Transverse colon (tissue), 4 donors: Measurements from ENCODE around the gene OSBPL6. TPM values are rescaled to one million over a fixed set of nuclear protein-coding genes. Genes with fewer than 3 reads are reported as not detected.

Experiments used
- DNase-seq: peaks from one replicate; pipeline ENCODE4 v3.0.0-alpha.2; 2019
- H3K27ac ChIP-seq, 4 donors: fragments of 200-600 bp; sonication (generic); 2 replicates each; pipeline ENCODE4 v1.5.1; 2016 to 2018; ENCODE audit warnings: inconsistent platforms in 4 of 4
- H3K27me3 ChIP-seq: fragments of 200-600 bp; sonication (generic); 2 replicates; pipeline ENCODE4 v1.5.1; 2017; ENCODE audit warnings: inconsistent platforms
- H3K36me3 ChIP-seq, 4 donors: fragments of 200-600 bp; sonication (generic); 2 replicates each; pipeline ENCODE4 v1.5.1; 2017 to 2019; ENCODE audit warnings: inconsistent platforms in 4 of 4
- H3K4me1 ChIP-seq, 4 donors: fragments of 200-600 bp; sonication (generic); 2 replicates each; pipeline ENCODE4 v1.5.1; 2017 to 2020; ENCODE audit warnings: inconsistent platforms in 4 of 4
- H3K4me3 ChIP-seq, 4 donors: fragments of 200-600 bp; sonication (generic); 1 replicate in 1 of 4; 2 replicates in 3 of 4; pipeline versions ENCODE4 v1.5.1 to v1.6.1; 2017 to 2019; ENCODE audit warnings: inconsistent platforms in 4 of 4
- H3K9me3 ChIP-seq, 2 donors: fragments of 200-600 bp; sonication (generic); 2 replicates each; pipeline ENCODE4 v1.5.1; 2017 to 2019; ENCODE audit warnings: inconsistent platforms in 2 of 2
- CTCF ChIP-seq, 5 experiments: fragments of 200-600 bp in 3 of 5; fragments of 450-650 bp in 2 of 5; sonication (generic) in 3 of 5; IDR thresholded peaks; 1 replicate in 2 of 5; 2 replicates in 3 of 5; pipeline ENCODE4 v1.5.1; 2016 to 2017; ENCODE audit warnings: antibody characterized with exemption in 5 of 5, inconsistent platforms in 3 of 5, mild to moderate bottlenecking in 2 of 5, moderate library complexity in 1 of 5
- EP300 ChIP-seq: sonication (generic); formaldehyde crosslinking; IDR thresholded peaks from one replicate; pipeline ENCODE4 v1.6.1; 2017; ENCODE audit warnings: antibody characterized with exemption, low read depth
- POLR2A ChIP-seq: fragments of 450-650 bp; IDR thresholded peaks from one replicate; pipeline ENCODE4 v1.6.1; 2016; ENCODE audit warnings: antibody characterized with exemption, mild to moderate bottlenecking, moderate library complexity
- POLR2AphosphoS5 ChIP-seq, 3 donors: sonication (generic); formaldehyde crosslinking; IDR thresholded peaks; one replicate each; pipeline ENCODE4 v1.6.1; 2016; ENCODE audit warnings: antibody characterized with exemption in 3 of 3
- WGBS, 2 donors: methylation state at CpG; one replicate each; pipeline ENCODE4 v1.1.5; 2018; ENCODE audit warnings: low coverage in 1 of 2; 5-methylcytosine and 5-hydroxymethylcytosine counted together
- in situ Hi-C, 4 donors: fragments of 200-750 bp; cut with MboI; loops; one replicate each; pipeline versions ENCODE4 v1.15.0 to v1.15.1; 2017; ENCODE audit warnings: low sequenced_read_pairs in 3 of 4, low pct_ligation_motif_present in 1 of 4, low pct_unique_long_range_greater_than_20kb in 1 of 4
- intact Hi-C: fragments of 100-400 bp; cut with DNase I; formaldehyde crosslinking; loops from one replicate; pipeline ENCODE4 v1.15.1; 2023; ENCODE audit warnings: low total_unique reads
- total RNA-seq, 4 donors: library from RNA; depleted of rRNA; stranded (reverse); fragments of >200 nt; gene quantifications; one replicate each; pipeline ENCODE4 v1.1.0, GENCODE V29; 2016

Gene OSBPL6
- total RNA-seq, 4 donors from 2014 or later = 0.95 to 4.0 (median 2.5) TPM

- no peak for TF ChIP-seq POLR2A
- no peak for TF ChIP-seq POLR2AphosphoS5 (IDR thresholded peaks at IDR 0.05)
- Histone ChIP-seq H3K9me3 (no peaks in the 10 kb centered on the region), H3K27ac (no peak overlapping the region), H3K36me3 (no peaks in the 10 kb centered on the region), H3K4me3 (no peak overlapping the region), H3K27me3 (no peaks in the 10 kb centered on the region), H3K4me1 (peaks cover 0 to 27% (median 12%) of the 10 kb centered on the region in 4 donors)
- in situ Hi-C loops (loop anchor here in 2 of 4 donors (25.0 kb wide), 2 partner anchors 146 to 171 kb away; partner anchors contain the start of gene RBM45 (in 1 of the 2)), intact Hi-C loops (loop anchor here (5.0 kb wide), 1 partner anchor 151 kb away; no protein-coding TSS in a partner anchor)
- no peak for DNase-seq
- WGBS, 2 donors = 69 to 75% methylated on average over 3 of the region's 3 CpGs
Measured at GRCh38 chr2:178283341-178283918, 89.1 kb downstream of the OSBPL6 start.

GRCh38 chr2:178284613-178285286, 90.4 kb downstream of the OSBPL6 start:
- TF ChIP-seq CTCF (IDR thresholded peaks at IDR 0.05) (no peak), POLR2AphosphoS5 (IDR thresholded peaks at IDR 0.05) (no peak), EP300 (no peak), POLR2A (no peak)
- H3K27me3 ChIP-seq = no peaks in the 10 kb centered on the region
- H3K4me1 ChIP-seq = peaks cover 0 to 17% (median 5%) of the 10 kb centered on the region in 4 donors
- no peak overlapping the region for H3K4me3 ChIP-seq
- H3K27ac ChIP-seq = no peak overlapping the region
- no peaks in the 10 kb centered on the region for H3K9me3 ChIP-seq
- H3K36me3 ChIP-seq = no peaks in the 10 kb centered on the region
- in situ Hi-C loops = loop anchor here in 2 of 4 donors (25.0 kb wide), 2 partner anchors 147 to 172 kb away; partner anchors contain the start of gene RBM45 (in 1 of the 2)
- WGBS, 2 donors = 80 to 85% methylated on average over 4 of the region's 4 CpGs
- DNase-seq = no peak
- intact Hi-C loops = loop anchor here (5.0 kb wide), 1 partner anchor 152 kb away; no protein-coding TSS in a partner anchor

DNA sequence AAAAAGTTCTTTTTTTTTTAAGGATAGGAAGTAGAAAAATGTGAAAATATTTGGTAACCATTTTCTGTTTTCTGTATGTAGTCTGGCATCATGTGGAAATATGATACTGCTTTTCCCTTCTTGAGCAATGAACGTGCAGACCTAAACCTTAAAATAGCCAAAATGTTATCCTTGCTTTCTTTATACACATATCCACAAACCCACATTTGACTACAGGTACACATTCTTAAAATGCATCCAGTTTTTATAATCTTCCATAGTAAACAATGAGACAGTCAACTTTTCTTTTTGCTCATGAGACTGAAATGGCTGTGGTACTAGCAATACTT, 90.9 kb downstream of the OSBPL6 start:
- no peak for TF ChIP-seq CTCF (IDR thresholded peaks at IDR 0.05)
- no peak for TF ChIP-seq POLR2A
- TF ChIP-seq POLR2AphosphoS5 (IDR thresholded peaks at IDR 0.05) = no peak
- no peak for TF ChIP-seq EP300
- in situ Hi-C loops (loop anchor here in 2 of 4 donors (25.0 kb wide), 2 partner anchors 148 to 173 kb away; partner anchors contain the start of gene RBM45 (in 1 of the 2)), intact Hi-C loops (no loop called here)
- Histone ChIP-seq H3K27me3 (no peaks in the 10 kb centered on the region), H3K4me3 (no peak overlapping the region), H3K36me3 (no peaks in the 10 kb centered on the region), H3K9me3 (no peaks in the 10 kb centered on the region), H3K4me1 (peaks cover 0 to 12% (median 3%) of the 10 kb centered on the region in 4 donors), H3K27ac (no peak overlapping the region)
- WGBS, 2 donors = 75 to 80% methylated on average over 1 of the region's 1 CpG
- DNase-seq = no peak

GRCh38 chr2:178286636-178287035, 92.3 kb downstream of the OSBPL6 start:
- Histone ChIP-seq H3K4me1 (peaks cover 0 to 9% (median 3%) of the 10 kb centered on the region in 4 donors), H3K27me3 (no peaks in the 10 kb centered on the region), H3K27ac (no peak overlapping the region), H3K36me3 (no peaks in the 10 kb centered on the region), H3K9me3 (no peaks in the 10 kb centered on the region), H3K4me3 (no peak overlapping the region)
- intact Hi-C loops = no loop called here
- WGBS, 2 donors = 57 to 66% methylated on average over 4 to 5 of the region's 5 CpGs
- in situ Hi-C loops = loop anchor here in 2 of 4 donors (25.0 kb wide), 2 partner anchors 149 to 174 kb away; partner anchors contain the start of gene RBM45 (in 1 of the 2)
- no peak for TF ChIP-seq POLR2AphosphoS5 (IDR thresholded peaks at IDR 0.05)
- no peak for TF ChIP-seq EP300
- no peak for TF ChIP-seq CTCF (IDR thresholded peaks at IDR 0.05)
- TF ChIP-seq POLR2A = no peak
- no peak for DNase-seq
